MCF 10A (cell line): ENCODE measurements around the gene ZNFX1. TPM values are rescaled to one million over a fixed set of nuclear protein-coding genes. Genes with fewer than 3 reads are reported as not detected.
A peak's percentile ranks its signal among the peaks of the same experiment; 100 is the strongest.

Source experiments
- BruUV-seq: library from RNA; stranded (reverse); fragments of 400-500 nt; replicated peaks from 2 replicates; lab custom pipeline; 2021; lab: Mats Ljungman, UMichigan
- CTCF ChIA-PET: fragments of 300-600 bp; sonication (Branson Sonifier 250); formaldehyde crosslinking; extraction: SDS; loops from one replicate; lab custom pipeline; 2021; ENCODE audit warnings: antibody characterized with exemption, inconsistent platforms; lab: Yijun Ruan, JAX
- POLR2A ChIA-PET: fragments of 300-600, 350-650 bp; sonication (Branson Sonifier 250); formaldehyde crosslinking; extraction: SDS; loops from one replicate; lab custom pipeline; 2020; ENCODE audit warnings: antibody characterized with exemption, inconsistent platforms; lab: Yijun Ruan, JAX
- DNase-seq: peaks from one replicate; pipeline ENCODE4 v3.0.0-alpha.2; 2018; ENCODE audit not compliant: unreplicated experiment
- H3K27ac Mint-ChIP-seq: one replicate; pipeline ENCODE4 v1.8.0; 2022; ENCODE audit warnings: mild to moderate bottlenecking, low read depth, mixed read lengths; ENCODE audit not compliant: unreplicated experiment
- H3K27me3 Mint-ChIP-seq: one replicate; pipeline ENCODE4 v1.8.0; 2022; ENCODE audit warnings: mixed read lengths; ENCODE audit not compliant: insufficient read depth, unreplicated experiment
- H3K36me3 Mint-ChIP-seq: one replicate; pipeline ENCODE4 v1.8.0; 2022; ENCODE audit warnings: mild to moderate bottlenecking, moderate library complexity, mixed read lengths; ENCODE audit not compliant: insufficient read depth, unreplicated experiment
- H3K4me1 Mint-ChIP-seq: one replicate; pipeline ENCODE4 v1.8.0; 2022; ENCODE audit warnings: mixed read lengths; ENCODE audit not compliant: insufficient read depth, unreplicated experiment
- H3K4me3 Mint-ChIP-seq: one replicate; pipeline ENCODE4 v1.8.0; 2022; ENCODE audit warnings: mild to moderate bottlenecking, moderate library complexity, mixed read lengths; ENCODE audit not compliant: unreplicated experiment
- H3K9me3 Mint-ChIP-seq: one replicate; pipeline ENCODE4 v1.8.0; 2022; ENCODE audit warnings: mixed read lengths; ENCODE audit not compliant: unreplicated experiment
- intact Hi-C: fragments of 100-400 bp; cut with micrococcal nuclease; formaldehyde crosslinking; loops from 2 replicates; pipeline ENCODE4 v1.14.1; 2022
- total RNA-seq: library from RNA; stranded (reverse); gene quantifications from 2 replicates; pipeline ENCODE4 v1.2.3, GENCODE V29; 2022
- TF ChIP-seq, protein P1 (sequence below): fragments of 200-600 bp; IDR thresholded peaks from one replicate; pipeline ENCODE4 v1.8.0; 2022; ENCODE audit warnings: antibody characterized with exemption, mild to moderate bottlenecking; ENCODE audit not compliant: unreplicated experiment

Gene ZNFX1
- total RNA-seq, 1 experiment from 2014 or later: 24.3 TPM

DNA sequence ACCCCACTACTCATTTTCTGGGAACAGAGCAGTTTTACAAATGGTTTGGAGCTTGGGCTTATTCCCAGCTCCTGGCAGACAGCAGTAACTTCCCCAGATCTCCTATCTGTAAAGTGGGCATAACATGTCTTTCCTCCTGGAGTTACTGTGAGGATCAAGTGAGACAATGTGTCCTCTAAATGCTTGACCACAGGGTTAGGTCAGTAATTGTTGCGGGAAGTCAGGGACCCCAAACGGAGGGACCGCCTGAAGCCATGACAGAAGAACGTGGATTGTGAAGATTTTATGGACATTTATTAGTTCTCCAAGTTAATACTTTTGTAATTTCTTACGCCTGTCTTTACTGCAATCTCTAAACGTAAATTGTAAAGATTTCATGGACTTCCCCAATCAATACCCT, 15.3 kb upstream of the ZNFX1 start:
- Mint-ChIP-seq H3K27ac (no peak overlapping the region), H3K27me3 (no peaks in the 10 kb centered on the region), H3K9me3 (peaks cover 8% of the 10 kb centered on the region), H3K36me3 (peaks cover 68% of the 10 kb centered on the region), H3K4me1 (peaks cover 7% of the 10 kb centered on the region), H3K4me3 (no peak overlapping the region)
- POLR2A ChIA-PET: interaction anchor here (0.6 to 8.5 kb wide), 4 partner anchors 10 to 29 kb away, joined by 4 to 170 read pairs (median 14); partner anchors contain the start of gene ZNFX1
- DNase-seq: no peak
- BruUV-seq: no TSS peak
- CTCF ChIA-PET: interaction anchor here (0.8 to 1.3 kb wide), 2 partner anchors 9 to 46 kb away, joined by 3 read pairs; no protein-coding TSS in a partner anchor
- intact Hi-C loops: no loop called here
- TF ChIP-seq, protein P1, sequence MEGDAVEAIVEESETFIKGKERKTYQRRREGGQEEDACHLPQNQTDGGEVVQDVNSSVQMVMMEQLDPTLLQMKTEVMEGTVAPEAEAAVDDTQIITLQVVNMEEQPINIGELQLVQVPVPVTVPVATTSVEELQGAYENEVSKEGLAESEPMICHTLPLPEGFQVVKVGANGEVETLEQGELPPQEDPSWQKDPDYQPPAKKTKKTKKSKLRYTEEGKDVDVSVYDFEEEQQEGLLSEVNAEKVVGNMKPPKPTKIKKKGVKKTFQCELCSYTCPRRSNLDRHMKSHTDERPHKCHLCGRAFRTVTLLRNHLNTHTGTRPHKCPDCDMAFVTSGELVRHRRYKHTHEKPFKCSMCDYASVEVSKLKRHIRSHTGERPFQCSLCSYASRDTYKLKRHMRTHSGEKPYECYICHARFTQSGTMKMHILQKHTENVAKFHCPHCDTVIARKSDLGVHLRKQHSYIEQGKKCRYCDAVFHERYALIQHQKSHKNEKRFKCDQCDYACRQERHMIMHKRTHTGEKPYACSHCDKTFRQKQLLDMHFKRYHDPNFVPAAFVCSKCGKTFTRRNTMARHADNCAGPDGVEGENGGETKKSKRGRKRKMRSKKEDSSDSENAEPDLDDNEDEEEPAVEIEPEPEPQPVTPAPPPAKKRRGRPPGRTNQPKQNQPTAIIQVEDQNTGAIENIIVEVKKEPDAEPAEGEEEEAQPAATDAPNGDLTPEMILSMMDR: no peak

DNA sequence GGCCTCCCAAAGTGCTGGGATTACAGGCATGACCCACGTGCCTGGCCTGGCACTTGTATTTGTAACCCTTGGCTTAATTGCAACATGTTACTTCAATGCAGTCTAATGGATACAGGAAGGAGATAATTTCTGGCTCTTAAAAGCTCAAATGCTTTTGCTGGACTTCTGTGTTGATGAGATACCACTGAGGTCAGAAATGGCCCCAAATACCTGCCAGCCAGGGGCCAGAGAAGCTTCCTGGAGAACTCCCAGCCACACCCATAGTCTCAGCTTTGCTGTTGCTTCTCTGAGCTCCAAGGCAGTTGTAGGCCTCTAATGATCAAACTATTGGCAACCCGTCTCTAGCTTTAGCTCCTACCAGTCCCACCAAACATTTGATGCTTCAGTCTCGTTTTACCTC, 14.2 kb upstream of the ZNFX1 start:
- CTCF ChIA-PET: interaction anchor here (0.6 to 1.3 kb wide), 6 partner anchors 10 to 75 kb away, joined by 3 to 5 read pairs (median 3); no protein-coding TSS in a partner anchor
- TF ChIP-seq, protein P1: no peak
- DNase-seq: no peak
- POLR2A ChIA-PET: interaction anchor here (0.6 to 8.5 kb wide), 7 partner anchors 11 to 152 kb away, joined by 3 to 170 read pairs (median 7); partner anchors contain the start of gene ZNFX1
- intact Hi-C loops: no loop called here
- Mint-ChIP-seq H3K27ac (no peak overlapping the region), H3K4me3 (no peak overlapping the region), H3K4me1 (peaks cover 18% of the 10 kb centered on the region), H3K9me3 (peaks cover 8% of the 10 kb centered on the region), H3K27me3 (no peaks in the 10 kb centered on the region), H3K36me3 (peaks cover 79% of the 10 kb centered on the region)
- TSS peak; percentile 0 for BruUV-seq

DNA sequence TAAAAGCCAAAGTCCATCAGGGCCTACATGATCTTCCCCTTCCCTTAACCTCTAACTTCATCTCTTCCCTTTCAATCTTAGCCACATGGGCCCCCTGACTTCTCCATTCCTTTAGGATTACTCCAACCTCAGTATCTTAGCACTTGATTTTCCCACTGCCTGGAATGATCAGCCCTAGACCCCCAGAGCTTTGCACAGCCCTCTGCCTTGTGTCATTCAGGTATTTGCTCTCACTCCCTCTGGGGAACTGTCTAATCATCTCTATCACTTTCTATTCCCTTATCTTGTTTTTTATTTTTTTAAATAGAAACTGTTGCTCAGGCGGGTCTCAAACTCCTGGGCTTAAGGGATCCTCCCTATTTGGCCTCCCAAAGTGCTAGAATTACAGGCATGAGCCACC, 13.3 kb upstream of the ZNFX1 start:
- no peak overlapping the region for H3K4me3 Mint-ChIP-seq
- peaks cover 8% of the 10 kb centered on the region for H3K9me3 Mint-ChIP-seq
- peaks cover 24% of the 10 kb centered on the region for H3K4me1 Mint-ChIP-seq
- BruUV-seq: no TSS peak
- ChIA-PET CTCF (interaction anchor here (1.1 kb wide), 1 partner anchor 28 kb away, joined by 3 read pairs; no protein-coding TSS in a partner anchor), POLR2A (interaction anchor here (0.6 to 8.5 kb wide), 7 partner anchors 12 to 815 kb away, joined by 3 to 170 read pairs (median 7); partner anchors contain the start of gene ZNFX1)
- H3K27me3 Mint-ChIP-seq: no peaks in the 10 kb centered on the region
- DNase-seq: no peak
- intact Hi-C loops: no loop called here
- H3K27ac Mint-ChIP-seq: peak overlapping the region; percentile 10
- H3K36me3 Mint-ChIP-seq: peaks cover 87% of the 10 kb centered on the region
- TF ChIP-seq, protein P1: no peak

DNA sequence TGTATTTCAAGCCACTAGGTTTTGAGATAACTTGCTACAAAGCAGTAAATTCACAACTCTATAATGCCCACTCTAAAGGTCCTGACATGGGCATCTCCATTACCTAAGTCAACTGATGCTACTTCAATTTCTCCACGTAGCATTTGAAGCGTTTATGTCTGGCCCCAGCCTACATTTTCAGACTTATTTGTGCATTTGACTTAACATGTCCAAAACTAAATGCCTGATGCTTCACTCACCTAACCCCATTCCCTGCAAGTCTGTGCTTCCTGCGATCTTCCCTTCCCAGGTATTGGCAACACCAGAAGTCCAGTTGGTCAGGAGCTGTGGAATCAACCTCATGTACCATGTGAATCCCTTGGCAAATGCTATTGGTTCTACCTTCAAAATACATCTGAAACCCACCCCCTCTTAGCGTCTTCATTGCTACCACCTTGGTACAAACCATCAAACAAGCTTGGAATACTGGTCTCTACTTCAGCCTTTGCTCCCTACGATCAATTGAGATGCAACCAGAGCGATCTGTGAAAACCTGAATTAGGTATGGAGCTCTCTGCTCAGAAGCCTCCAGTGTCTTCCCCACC, 12.8 kb upstream of the ZNFX1 start:
- TF ChIP-seq, protein P1: no peak
- Mint-ChIP-seq H3K4me1 (peaks cover 29% of the 10 kb centered on the region), H3K27ac (peak overlapping the region; percentile 10), H3K36me3 (peaks cover 89% of the 10 kb centered on the region), H3K27me3 (no peaks in the 10 kb centered on the region), H3K4me3 (no peak overlapping the region), H3K9me3 (peaks cover 8% of the 10 kb centered on the region)
- BruUV-seq: TSS peak; percentile 0
- ChIA-PET POLR2A (interaction anchor here (0.6 to 8.5 kb wide), 6 partner anchors 12 to 815 kb away, joined by 3 to 170 read pairs (median 6); partner anchors contain the start of gene ZNFX1), CTCF (interaction anchor here (0.5 to 1.1 kb wide), 3 partner anchors 13 to 243 kb away, joined by 3 read pairs; no protein-coding TSS in a partner anchor)
- intact Hi-C loops: no loop called here
- DNase-seq: peak; percentile 27
